HUES6 (cell line): ENCODE measurements around the gene PHKA1.
"Not testable (repeated sequence)": the region's sequence is repeated elsewhere in the genome, so short reads cannot be mapped to it uniquely, and the experiment has no call there.

Source experiments
- H3K27ac ChIP-seq: 2 replicates; pipeline ENCODE4 v1.7.0; 2013; ENCODE audit warnings: low read depth, mild to moderate bottlenecking, low read length, inconsistent platforms
- H3K27me3 ChIP-seq: 2 replicates; pipeline ENCODE4 v1.6.1; 2013; ENCODE audit warnings: low read length; ENCODE audit not compliant: control insufficient read depth, insufficient read depth
- H3K36me3 ChIP-seq: 2 replicates; pipeline ENCODE4 v1.6.1; 2013; ENCODE audit warnings: low read length; ENCODE audit not compliant: control insufficient read depth, insufficient read depth
- H3K4me1 ChIP-seq: 2 replicates; pipeline ENCODE4 v1.6.1; 2013; ENCODE audit warnings: low read length; ENCODE audit not compliant: control insufficient read depth, insufficient read depth
- H3K4me3 ChIP-seq: 2 replicates; pipeline ENCODE4 v1.5.1; 2013; ENCODE audit warnings: low read depth, low read length
- H3K9ac ChIP-seq: one replicate; pipeline ENCODE4 v1.6.1; 2013; ENCODE audit warnings: mild to moderate bottlenecking, low read length
- H3K9me3 ChIP-seq: 2 replicates; pipeline ENCODE4 v1.6.1; 2013; ENCODE audit warnings: low read depth, low read length; ENCODE audit not compliant: control insufficient read depth, insufficient read depth

Gene PHKA1

GRCh38 chrX:72669508-72669907 is 44.6 kb downstream of the PHKA1 start:
- H3K9ac ChIP-seq, H3K27me3 ChIP-seq, H3K9me3 ChIP-seq, H3K4me1 ChIP-seq, H3K36me3 ChIP-seq, H3K27ac ChIP-seq, H3K4me3 ChIP-seq: not testable (repeated sequence)

- Histone ChIP-seq H3K4me1 (no peaks in the 10 kb centered on the region), H3K36me3 (no peaks in the 10 kb centered on the region), H3K9ac (no peak overlapping the region), H3K4me3 (no peak overlapping the region), H3K27ac (no peak overlapping the region), H3K9me3 (no peaks in the 10 kb centered on the region; the same call in 1 of the 2 replicates), H3K27me3 (no peaks in the 10 kb centered on the region; the same call in 1 of the 2 replicates)
Measured at GRCh38 chrX:72666451-72666850, 47.7 kb downstream of the PHKA1 start.

- no peaks in the 10 kb centered on the region for H3K4me1 ChIP-seq
- no peak overlapping the region for H3K9ac ChIP-seq
- H3K4me3 ChIP-seq = no peak overlapping the region
- peaks cover 3% of the 10 kb centered on the region; the same call in 1 of the 2 replicates for H3K9me3 ChIP-seq
- H3K36me3 ChIP-seq = no peaks in the 10 kb centered on the region
- no peak overlapping the region for H3K27ac ChIP-seq
- H3K27me3 ChIP-seq = no peaks in the 10 kb centered on the region; the same call in 1 of the 2 replicates
Measured at GRCh38 chrX:72663737-72664136, 50.4 kb downstream of the PHKA1 start.

GRCh38 chrX:72662020-72662747 is 51.9 kb downstream of the PHKA1 start:
- Histone ChIP-seq H3K9ac (no peak overlapping the region), H3K27ac (no peak overlapping the region), H3K4me1 (no peaks in the 10 kb centered on the region), H3K27me3 (no peaks in the 10 kb centered on the region; the same call in 1 of the 2 replicates), H3K36me3 (no peaks in the 10 kb centered on the region), H3K9me3 (peaks cover 3% of the 10 kb centered on the region; the same call in 1 of the 2 replicates), H3K4me3 (no peak overlapping the region)

GRCh38 chrX:72659723-72660122 is 54.4 kb downstream of the PHKA1 start:
- Histone ChIP-seq H3K27ac (no peak overlapping the region), H3K4me1 (no peaks in the 10 kb centered on the region)

GRCh38 chrX:72652082-72652481 is 62.0 kb downstream of the PHKA1 start:
- Histone ChIP-seq H3K9ac (no peak overlapping the region), H3K36me3 (no peaks in the 10 kb centered on the region; the same call in 1 of the 2 replicates), H3K27ac (no peak overlapping the region), H3K9me3 (peaks cover 2% of the 10 kb centered on the region; the same call in 1 of the 2 replicates), H3K4me3 (no peak overlapping the region), H3K27me3 (no peaks in the 10 kb centered on the region), H3K4me1 (no peaks in the 10 kb centered on the region)

More at GRCh38 chrX:72659723-72660122, 54.4 kb downstream of the PHKA1 start:
- peaks cover 5% of the 10 kb centered on the region; the same call in 1 of the 2 replicates for H3K9me3 ChIP-seq
- H3K27me3 ChIP-seq = no peaks in the 10 kb centered on the region
- H3K9ac ChIP-seq = no peak overlapping the region
- no peak overlapping the region for H3K4me3 ChIP-seq
- H3K36me3 ChIP-seq = no peaks in the 10 kb centered on the region

- no peaks in the 10 kb centered on the region for H3K4me1 ChIP-seq
- no peak overlapping the region for H3K4me3 ChIP-seq
- no peaks in the 10 kb centered on the region; the same call in 1 of the 2 replicates for H3K9me3 ChIP-seq
- no peak overlapping the region for H3K9ac ChIP-seq
- H3K27ac ChIP-seq = no peak overlapping the region
- H3K27me3 ChIP-seq = no peaks in the 10 kb centered on the region; the same call in 1 of the 2 replicates
- no peaks in the 10 kb centered on the region; the same call in 1 of the 2 replicates for H3K36me3 ChIP-seq
Measured at GRCh38 chrX:72644946-72645345, 69.2 kb downstream of the PHKA1 start.

GRCh38 chrX:72641611-72642010 is 72.5 kb downstream of the PHKA1 start:
- H3K36me3 ChIP-seq = no peaks in the 10 kb centered on the region
- H3K9ac ChIP-seq = no peak overlapping the region
- H3K9me3 ChIP-seq = no peaks in the 10 kb centered on the region; the same call in 1 of the 2 replicates
- H3K27ac ChIP-seq = no peak overlapping the region
- H3K27me3 ChIP-seq = no peaks in the 10 kb centered on the region; the same call in 1 of the 2 replicates
- H3K4me3 ChIP-seq = no peak overlapping the region
- H3K4me1 ChIP-seq = no peaks in the 10 kb centered on the region

GRCh38 chrX:72635930-72636329 is 78.2 kb downstream of the PHKA1 start:
- H3K27ac ChIP-seq = no peak overlapping the region
- H3K4me3 ChIP-seq = no peak overlapping the region
- H3K27me3 ChIP-seq = no peaks in the 10 kb centered on the region; the same call in 1 of the 2 replicates
- no peaks in the 10 kb centered on the region for H3K4me1 ChIP-seq
- H3K36me3 ChIP-seq = 0 out of 2 replicates have a peak, but pooled peaks cover 2% of the 10 kb centered on the region
- H3K9me3 ChIP-seq = no peaks in the 10 kb centered on the region
- H3K9ac ChIP-seq = no peak overlapping the region

- no peaks in the 10 kb centered on the region for H3K9me3 ChIP-seq
- H3K9ac ChIP-seq = no peak overlapping the region
- H3K4me1 ChIP-seq = no peaks in the 10 kb centered on the region
- no peak overlapping the region for H3K4me3 ChIP-seq
- no peaks in the 10 kb centered on the region for H3K27me3 ChIP-seq
- no peak overlapping the region for H3K27ac ChIP-seq
- H3K36me3 ChIP-seq = 0 out of 2 replicates have a peak, but pooled peaks cover 2% of the 10 kb centered on the region
Measured at GRCh38 chrX:72634331-72634730, 79.8 kb downstream of the PHKA1 start.

GRCh38 chrX:72630185-72630584 is 83.9 kb downstream of the PHKA1 start:
- Histone ChIP-seq H3K27me3 (no peaks in the 10 kb centered on the region), H3K9me3 (no peaks in the 10 kb centered on the region; the same call in 1 of the 2 replicates), H3K4me3 (no peak overlapping the region), H3K9ac (no peak overlapping the region), H3K27ac (no peak overlapping the region), H3K4me1 (no peaks in the 10 kb centered on the region), H3K36me3 (0 out of 2 replicates have a peak, but pooled peaks cover 2% of the 10 kb centered on the region)
